Measurements from ENCODE around the gene TTC33.

TTC33 gene

DNA sequence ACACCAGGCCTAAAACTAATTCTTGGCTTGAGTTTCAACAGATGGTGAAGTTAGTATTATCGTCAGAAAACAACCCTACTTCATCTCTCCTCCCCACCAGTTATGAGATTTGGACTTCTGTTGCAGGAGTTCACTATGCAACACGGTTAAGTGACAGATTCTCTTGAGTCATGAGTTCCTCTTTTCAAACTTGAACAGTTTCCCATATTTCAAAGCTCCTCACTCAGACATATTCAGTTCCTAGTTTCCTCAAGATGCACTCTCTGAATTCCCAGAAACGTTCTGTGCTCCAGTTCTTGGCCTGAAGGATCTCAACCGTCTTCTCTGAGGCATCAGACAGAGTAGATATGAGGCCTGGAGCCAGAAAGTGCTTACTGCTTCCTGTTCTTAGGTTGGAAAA is 83.3 kb downstream of the TTC33 start:
- DNase-seq (ENCODE audit: low spot score) (no peak), ATAC-seq (ENCODE audit: low read depth) (no peak)
- H3K4me1 ChIP-seq (ENCODE audit: insufficient read depth, poor library complexity, severe bottlenecking) = peaks cover 23% of the 10 kb centered on the region
- no peaks in the 10 kb centered on the region for H3K27me3 ChIP-seq (ENCODE audit: insufficient read depth, poor library complexity, severe bottlenecking)
- no peaks in the 10 kb centered on the region for H3K9me3 ChIP-seq (ENCODE audit: severe bottlenecking)
- H3K36me3 ChIP-seq (ENCODE audit: low read depth) = no peaks in the 10 kb centered on the region
- TF ChIP-seq, protein P1, sequence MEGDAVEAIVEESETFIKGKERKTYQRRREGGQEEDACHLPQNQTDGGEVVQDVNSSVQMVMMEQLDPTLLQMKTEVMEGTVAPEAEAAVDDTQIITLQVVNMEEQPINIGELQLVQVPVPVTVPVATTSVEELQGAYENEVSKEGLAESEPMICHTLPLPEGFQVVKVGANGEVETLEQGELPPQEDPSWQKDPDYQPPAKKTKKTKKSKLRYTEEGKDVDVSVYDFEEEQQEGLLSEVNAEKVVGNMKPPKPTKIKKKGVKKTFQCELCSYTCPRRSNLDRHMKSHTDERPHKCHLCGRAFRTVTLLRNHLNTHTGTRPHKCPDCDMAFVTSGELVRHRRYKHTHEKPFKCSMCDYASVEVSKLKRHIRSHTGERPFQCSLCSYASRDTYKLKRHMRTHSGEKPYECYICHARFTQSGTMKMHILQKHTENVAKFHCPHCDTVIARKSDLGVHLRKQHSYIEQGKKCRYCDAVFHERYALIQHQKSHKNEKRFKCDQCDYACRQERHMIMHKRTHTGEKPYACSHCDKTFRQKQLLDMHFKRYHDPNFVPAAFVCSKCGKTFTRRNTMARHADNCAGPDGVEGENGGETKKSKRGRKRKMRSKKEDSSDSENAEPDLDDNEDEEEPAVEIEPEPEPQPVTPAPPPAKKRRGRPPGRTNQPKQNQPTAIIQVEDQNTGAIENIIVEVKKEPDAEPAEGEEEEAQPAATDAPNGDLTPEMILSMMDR (IDR thresholded peaks at IDR 0.05; ENCODE audit: poor library complexity, severe bottlenecking) = no peak
- H3K27ac ChIP-seq (ENCODE audit: poor library complexity, severe bottlenecking) = no peak overlapping the region
- H3K4me3 ChIP-seq (ENCODE audit: severe bottlenecking) = no peak overlapping the region

DNA sequence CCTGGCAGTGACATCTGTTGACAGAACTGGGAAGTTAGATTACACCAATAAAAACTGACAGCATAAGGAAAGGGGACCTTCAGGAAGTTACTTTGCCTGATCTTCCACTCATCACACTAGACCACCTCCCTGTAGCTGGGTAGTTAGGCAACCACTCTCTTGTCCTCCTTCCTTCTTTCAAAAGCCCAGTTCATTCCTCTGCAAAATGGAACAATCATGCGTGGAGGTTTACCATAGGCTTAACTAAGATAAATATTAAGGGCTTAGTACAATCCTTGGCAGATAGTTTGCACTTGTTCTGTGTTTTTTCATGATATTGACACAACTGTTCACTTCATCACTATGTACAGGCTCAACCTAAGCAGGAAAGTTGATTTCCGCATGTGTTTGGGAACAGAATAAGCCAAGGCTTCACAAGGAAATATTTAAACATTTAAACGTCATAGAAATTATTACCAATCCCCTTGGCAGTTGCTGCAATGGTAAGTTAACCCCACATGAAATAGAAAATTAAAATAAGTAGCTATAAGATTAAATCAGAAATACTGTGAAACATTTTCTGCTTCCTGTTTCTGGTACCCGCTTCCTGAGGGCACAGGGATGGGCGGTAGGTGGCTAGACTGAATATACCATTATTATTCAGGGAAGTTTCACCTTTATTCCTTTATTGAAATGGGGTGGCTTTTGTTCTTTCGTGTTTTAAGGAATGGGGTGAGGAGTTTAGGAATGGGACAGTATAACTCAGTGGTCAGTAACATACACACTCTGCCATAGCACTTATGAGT is 86.0 kb downstream of the TTC33 start:
- Histone ChIP-seq H3K27me3 (ENCODE audit: insufficient read depth, poor library complexity, severe bottlenecking) (no peaks in the 10 kb centered on the region), H3K36me3 (ENCODE audit: low read depth) (no peaks in the 10 kb centered on the region), H3K27ac (ENCODE audit: poor library complexity, severe bottlenecking) (no peak overlapping the region), H3K9me3 (ENCODE audit: severe bottlenecking) (no peaks in the 10 kb centered on the region), H3K4me3 (ENCODE audit: severe bottlenecking) (no peak overlapping the region), H3K4me1 (ENCODE audit: insufficient read depth, poor library complexity, severe bottlenecking) (peaks cover 15% of the 10 kb centered on the region)
- DNase-seq (ENCODE audit: low spot score) (no peak), ATAC-seq (ENCODE audit: low read depth) (no peak; the same call in 2 of the 3 replicates)
- TF ChIP-seq, protein P1 (IDR thresholded peaks at IDR 0.05; ENCODE audit: poor library complexity, severe bottlenecking) = no peak

DNA sequence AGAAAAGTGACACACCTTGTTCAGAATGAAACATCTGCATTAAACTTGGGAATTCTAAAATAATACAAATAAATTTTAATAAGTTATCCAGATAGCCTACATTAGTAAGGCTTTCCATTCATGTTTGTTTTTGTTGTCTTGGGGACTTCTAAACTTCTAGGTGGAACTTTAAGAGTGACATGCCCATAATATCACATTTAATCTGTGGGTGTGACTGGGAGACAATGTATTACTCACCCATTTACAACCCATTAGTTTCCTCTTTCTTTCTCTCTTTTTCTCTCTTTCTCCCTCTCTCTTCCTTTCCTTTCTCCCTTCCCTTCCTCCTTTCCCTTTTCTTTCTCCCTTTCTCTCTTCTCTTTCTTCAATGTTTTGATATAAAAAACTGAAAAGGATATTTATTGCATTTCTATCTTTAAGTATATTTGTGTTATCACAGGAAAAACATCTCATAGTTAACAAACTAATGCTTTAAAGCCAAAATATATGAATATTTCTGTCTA is 88.5 kb downstream of the TTC33 start:
- DNase-seq (ENCODE audit: low spot score) = no peak
- no peaks in the 10 kb centered on the region for H3K27me3 ChIP-seq (ENCODE audit: insufficient read depth, poor library complexity, severe bottlenecking)
- ATAC-seq (ENCODE audit: low read depth) = no peak
- H3K27ac ChIP-seq (ENCODE audit: poor library complexity, severe bottlenecking) = no peak overlapping the region
- no peak overlapping the region for H3K4me3 ChIP-seq (ENCODE audit: severe bottlenecking)
- no peaks in the 10 kb centered on the region for H3K9me3 ChIP-seq (ENCODE audit: severe bottlenecking)
- TF ChIP-seq, protein P1 (IDR thresholded peaks at IDR 0.05; ENCODE audit: poor library complexity, severe bottlenecking) = no peak
- H3K36me3 ChIP-seq (ENCODE audit: low read depth) = no peaks in the 10 kb centered on the region
- peaks cover 8% of the 10 kb centered on the region for H3K4me1 ChIP-seq (ENCODE audit: insufficient read depth, poor library complexity, severe bottlenecking)

DNA sequence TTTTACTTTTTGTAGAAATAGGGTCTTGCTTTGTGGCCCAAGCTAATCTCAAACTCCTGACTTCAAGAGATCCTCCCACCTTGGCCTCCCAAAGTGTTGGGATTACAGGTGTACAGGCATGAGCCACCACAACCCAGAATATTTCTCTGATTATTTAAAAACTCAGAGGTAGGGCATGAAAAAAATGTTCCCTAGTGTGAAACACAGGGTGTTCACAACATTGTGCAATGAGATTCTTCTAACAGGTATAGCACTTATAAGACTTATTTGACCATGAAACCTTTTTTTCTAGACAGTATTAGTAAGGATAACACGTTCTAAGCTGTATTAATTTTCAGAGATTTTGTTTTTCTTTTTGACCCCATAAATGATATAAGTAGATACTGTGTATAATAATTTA is 89.1 kb downstream of the TTC33 start:
- Histone ChIP-seq H3K4me3 (ENCODE audit: severe bottlenecking) (no peak overlapping the region), H3K9me3 (ENCODE audit: severe bottlenecking) (no peaks in the 10 kb centered on the region), H3K27ac (ENCODE audit: poor library complexity, severe bottlenecking) (no peak overlapping the region), H3K4me1 (ENCODE audit: insufficient read depth, poor library complexity, severe bottlenecking) (peaks cover 8% of the 10 kb centered on the region), H3K36me3 (ENCODE audit: low read depth) (no peaks in the 10 kb centered on the region), H3K27me3 (ENCODE audit: insufficient read depth, poor library complexity, severe bottlenecking) (no peaks in the 10 kb centered on the region)
- no peak for DNase-seq (ENCODE audit: low spot score)
- TF ChIP-seq, protein P1 (IDR thresholded peaks at IDR 0.05; ENCODE audit: poor library complexity, severe bottlenecking) = no peak
- ATAC-seq (ENCODE audit: low read depth) = no peak

All from RWPE2 (cell line).